Fibroblast of peridontal ligament (primary cell): ENCODE measurements around the gene NRDC.
"Not testable (repeated sequence)": the region's sequence is repeated elsewhere in the genome, so short reads cannot be mapped to it uniquely, and the experiment has no call there.

Source experiments
- DNase-seq: peaks from one replicate; pipeline ENCODE4 v3.0.0-alpha.2; 2010; ENCODE audit errors: extremely low read depth

The NRDC gene

DNA sequence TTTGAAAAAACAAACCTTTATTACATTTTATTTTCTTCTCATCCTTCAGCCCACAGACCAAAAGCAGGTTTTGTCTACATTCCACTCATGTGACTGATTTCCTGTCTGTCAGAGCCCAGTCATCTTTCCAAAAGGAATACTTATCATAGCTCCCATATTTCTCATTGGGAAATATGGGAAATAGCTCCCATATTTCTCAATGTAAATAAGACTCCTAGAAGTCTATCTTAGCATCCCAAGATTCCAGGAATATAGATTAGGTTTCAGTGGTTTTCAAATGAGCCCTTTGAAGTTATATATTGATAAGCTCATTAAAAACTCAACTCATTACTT lies 19.1 kb upstream of the NRDC start:
- DNase-seq: peak; percentile 89

- not testable (repeated sequence) for DNase-seq
Observed at GRCh38 chr1:51894748-51895147, 16.2 kb upstream of the NRDC start.

GRCh38 chr1:51878308-51878615 lies 265 bp downstream of the NRDC start:
- no peak for DNase-seq

DNA sequence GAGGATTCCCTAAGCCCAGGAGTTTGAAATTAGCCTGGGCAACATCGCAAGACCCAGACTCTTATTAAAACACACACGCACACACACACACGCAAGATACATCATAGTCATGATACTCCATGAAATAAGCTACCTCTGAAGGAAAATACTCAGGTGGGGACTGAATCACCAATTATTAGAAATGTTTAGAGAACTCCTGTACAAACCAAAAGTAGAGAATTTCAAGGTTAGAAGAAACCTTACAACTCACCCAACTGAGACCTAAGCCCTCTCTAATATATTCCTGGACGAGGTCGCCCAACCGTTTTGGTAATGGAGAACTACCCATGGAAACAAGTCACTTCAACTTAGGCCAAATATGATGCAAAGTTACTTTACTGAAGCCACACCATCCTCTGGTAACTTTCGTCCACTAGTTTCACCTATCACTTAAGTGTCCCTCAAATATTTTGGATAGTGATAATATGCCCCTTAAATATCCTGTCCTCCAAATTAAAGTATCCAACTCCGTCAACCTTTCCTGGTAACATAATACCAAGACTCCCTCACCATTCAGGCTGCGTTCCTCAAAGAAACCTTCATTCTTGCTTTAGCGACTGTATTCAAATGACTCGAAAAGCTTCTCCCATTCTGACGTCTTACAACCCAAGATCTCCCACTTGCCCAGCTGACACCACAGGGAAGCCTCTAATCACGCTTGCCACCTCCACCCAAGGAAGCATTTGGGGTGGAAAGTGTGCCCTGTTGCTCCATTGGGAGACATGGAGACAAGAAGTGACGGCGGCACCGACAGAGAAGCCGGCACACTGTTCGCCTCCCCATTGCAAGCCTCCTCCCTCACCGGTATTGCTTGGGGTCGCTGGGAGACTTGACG lies 856 bp downstream of the NRDC start:
- DNase-seq: peak; percentile 53

DNA sequence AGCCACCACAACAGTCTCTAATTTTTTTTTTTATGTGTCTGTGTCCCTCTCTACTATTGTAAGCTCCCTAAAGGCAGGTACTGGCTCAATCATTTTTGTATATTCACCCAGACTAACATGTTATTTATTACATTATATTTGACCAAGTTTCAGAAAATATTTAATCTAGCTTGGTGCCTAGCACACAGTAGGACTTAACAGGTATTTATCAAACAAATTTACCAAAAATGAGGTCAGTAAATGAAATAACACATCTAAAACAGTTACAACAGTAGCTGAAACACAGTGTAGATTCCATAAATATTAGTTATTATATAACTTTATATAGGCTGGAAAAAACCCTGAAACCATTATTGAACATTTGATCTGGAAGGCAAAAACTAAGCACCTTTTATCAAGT lies 2.7 kb downstream of the NRDC start:
- DNase-seq: no peak

DNA sequence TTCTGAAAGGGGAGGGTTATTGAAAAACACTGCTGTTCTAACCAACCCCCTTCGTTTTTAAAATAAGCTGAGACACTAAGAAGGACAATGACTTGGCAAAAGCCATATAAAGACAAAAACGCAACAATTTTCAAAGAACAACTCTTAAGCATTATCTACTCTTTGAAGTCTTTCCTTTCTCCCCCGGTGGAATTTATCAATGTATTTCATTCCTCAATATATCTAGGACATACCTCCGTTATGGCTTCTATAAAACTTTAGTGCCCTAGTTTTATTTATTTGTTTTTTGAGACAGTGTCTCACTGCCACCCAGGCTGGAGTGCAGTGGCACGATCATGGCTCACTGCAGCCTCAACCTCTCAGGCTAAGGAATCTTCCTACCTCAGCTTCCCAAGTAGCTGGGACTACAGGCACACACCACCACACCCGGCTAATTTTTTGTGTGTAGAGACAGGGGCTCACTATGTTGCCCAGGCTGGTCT lies 3.2 kb downstream of the NRDC start:
- DNase-seq: no peak

DNA sequence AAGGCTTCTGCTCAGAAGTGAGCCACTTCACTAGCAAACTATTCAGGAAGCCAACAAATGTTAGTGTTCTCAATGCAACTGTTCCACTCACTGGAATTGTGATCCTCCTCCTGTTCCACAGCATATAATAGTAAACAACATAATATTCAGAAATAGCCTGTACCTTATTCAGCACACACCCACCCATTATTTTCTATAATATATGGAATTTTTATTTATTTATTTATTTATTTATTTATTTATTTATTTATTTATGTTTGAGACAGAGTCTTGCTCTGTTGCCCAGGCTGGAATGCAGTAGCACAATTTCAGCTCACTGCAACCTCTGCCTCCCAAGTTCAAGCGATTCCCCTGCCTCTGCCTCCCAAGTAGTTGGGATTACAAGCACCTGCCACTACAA lies 5.3 kb downstream of the NRDC start:
- not testable (repeated sequence) for DNase-seq

- DNase-seq: no peak
Observed at GRCh38 chr1:51871351-51871975, 7.1 kb downstream of the NRDC start.

- no peak for DNase-seq
Observed at GRCh38 chr1:51870603-51871350, 7.8 kb downstream of the NRDC start.

DNA sequence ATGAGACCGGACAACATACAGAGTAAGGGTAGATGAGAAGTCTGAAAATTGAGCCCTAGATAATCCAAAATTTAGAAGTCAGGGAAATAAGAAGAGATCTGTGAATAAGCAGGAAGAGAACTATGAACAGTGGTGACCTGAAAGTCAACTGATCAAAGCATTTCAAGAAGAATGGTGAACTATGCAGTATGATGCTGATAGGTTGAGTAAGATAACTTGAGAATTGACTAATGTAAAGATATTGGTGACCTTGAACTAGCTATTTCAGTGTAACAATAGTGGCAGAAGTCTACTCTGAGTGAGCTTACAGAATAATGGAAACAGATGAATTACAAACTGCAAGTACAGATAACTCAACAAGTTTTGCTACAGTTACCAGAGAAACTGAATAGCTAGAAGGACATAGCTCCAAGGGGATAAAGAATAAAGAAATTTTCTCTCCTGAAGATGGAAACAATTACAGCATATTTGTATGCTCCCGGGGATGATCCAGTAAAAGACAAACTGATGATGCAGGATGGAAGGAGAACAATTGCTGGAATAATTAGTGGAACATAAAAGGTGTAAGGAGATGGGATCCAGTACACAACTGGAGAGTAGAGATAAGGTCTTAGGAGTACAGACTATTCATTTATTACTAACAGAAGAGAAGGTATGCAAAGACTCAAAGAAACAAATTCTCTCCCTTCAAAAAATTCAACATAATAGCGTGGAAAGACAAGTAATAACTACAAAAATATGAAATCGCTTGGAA lies 10.9 kb downstream of the NRDC start:
- no peak for DNase-seq

DNA sequence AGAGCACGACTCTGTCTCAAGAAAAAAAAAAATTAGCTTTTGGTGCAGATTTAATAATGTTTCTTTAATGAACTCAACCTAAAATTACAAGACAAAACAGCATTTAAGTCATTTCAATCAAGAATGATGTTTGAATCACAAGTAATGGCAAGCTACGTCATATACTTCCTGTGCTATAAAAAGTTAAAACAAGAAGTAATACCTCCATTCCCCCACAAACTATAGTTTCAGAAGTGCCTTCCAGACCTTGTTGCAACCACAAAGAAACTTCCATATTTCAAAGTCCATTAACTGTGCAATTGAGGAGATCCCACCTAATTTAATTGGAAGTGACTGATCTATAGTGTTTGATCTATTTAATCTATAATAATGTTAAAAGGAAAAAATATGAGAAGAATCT lies 15.1 kb downstream of the NRDC start:
- DNase-seq: no peak

DNA sequence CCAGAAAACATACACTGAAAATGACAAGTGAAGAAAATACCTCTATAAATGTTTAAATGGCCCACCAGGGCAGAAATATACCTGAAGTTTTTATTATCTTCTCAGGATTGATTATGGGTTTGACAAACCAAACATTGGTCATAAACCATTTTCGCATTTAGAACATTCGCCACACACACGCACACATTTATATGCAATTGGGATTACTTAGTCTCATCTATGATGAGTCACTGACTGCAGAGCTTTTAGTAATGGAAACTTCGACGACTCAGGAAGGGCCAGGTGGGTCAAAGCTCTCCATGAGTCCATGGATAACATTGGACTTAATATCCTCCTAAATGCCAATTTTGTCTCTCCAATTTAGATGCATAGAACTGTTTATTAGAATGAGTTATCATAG lies 16.9 kb downstream of the NRDC start:
- DNase-seq: no peak

- DNase-seq: no peak
Observed at GRCh38 chr1:51859735-51860134, 18.8 kb downstream of the NRDC start.

DNA sequence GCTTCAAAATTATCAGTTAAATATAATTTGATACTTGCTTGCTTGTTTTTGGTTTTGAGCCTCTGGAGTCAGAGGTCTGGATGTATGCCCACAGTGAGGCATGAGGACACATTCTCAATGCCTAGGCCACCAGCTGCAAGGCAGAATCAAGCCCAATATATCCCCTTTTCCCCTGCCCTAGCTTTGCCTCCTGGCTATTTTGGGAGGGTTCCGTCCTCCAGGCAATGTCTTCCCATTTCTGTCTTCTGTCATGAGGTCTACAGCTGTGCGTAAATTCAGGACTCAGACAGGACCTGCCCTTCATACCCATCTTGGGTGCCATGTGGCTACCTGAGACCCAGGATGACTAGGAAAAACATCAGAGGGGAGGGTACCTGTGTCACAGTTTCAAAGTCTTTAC lies 19.2 kb downstream of the NRDC start:
- DNase-seq: no peak

GRCh38 chr1:51858892-51859291 lies 19.6 kb downstream of the NRDC start:
- DNase-seq: no peak

GRCh38 chr1:51856745-51857144 lies 21.8 kb downstream of the NRDC start:
- DNase-seq: no peak

GRCh38 chr1:51855624-51856023 lies 22.9 kb downstream of the NRDC start:
- DNase-seq: no peak

- no peak for DNase-seq
Observed at GRCh38 chr1:51853360-51853759, 25.2 kb downstream of the NRDC start.

GRCh38 chr1:51851882-51852396 lies 26.6 kb downstream of the NRDC start:
- no peak for DNase-seq

DNA sequence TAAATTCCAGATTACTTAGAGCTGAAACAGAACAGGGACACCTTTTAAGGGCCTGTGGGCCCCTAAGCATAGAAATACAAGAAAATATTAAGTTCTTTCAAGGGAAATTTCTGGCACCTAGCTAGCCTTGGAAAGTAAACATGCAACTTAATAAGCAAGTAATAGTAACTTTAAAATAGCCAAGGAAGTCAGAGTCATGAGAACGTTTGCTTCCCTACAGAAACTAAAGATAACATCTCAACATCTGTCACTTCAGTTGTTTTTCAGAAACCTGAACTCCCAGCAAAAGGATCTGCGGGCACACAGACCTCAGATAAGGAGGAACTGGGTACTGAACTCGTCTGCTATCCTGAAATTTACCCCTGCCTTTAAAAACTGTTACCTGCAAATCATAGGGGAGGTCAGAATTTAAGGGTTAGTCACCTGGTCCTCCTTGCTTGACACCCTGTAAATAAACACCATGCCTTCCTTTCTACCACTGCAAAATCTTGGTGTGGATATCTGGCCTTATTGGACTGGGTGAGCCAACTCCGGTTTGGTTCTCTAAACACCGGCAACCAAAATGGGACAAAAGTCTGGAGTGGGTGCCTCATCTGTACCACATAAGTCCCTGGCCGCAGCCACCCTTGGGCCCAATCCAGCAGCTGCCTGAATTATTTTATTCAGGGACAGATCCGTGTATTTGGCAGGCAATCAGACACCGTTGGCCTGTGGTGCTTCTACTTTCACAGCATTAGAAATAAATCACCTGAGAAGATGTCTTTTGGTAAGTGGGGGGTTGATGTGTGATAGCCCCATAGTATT lies 27.9 kb downstream of the NRDC start:
- DNase-seq: no peak

DNA sequence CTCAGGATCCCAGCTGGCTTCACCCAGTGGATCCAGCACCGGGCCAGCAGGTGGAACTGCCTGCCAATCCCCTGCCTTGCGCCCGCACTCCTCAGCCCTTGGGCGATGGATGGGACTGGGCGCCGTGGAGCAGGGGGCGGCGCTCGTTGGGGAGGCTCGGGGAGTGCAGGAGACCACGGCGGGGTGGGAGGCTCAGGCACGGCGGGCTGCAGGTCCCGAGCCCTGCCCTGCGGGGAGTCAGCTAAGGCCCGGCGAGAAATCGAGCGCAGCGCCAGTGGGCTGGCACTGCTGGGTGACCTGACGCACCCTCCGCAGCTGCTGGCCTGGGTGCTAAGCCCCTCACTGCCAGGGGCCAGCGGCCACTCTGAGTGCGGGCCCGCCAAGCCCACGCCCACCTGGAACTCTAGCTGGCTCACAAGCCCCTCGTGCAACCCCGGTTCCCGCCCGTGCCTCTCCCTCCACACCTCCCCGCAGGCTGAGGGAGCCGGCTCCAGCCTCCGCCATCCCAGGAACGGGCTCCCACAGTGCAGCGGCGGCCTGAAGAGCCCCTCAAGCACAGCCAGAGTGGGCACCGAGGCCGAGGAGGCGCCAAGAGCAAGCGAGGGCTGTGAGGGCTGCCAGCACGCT lies 31.1 kb downstream of the NRDC start:
- DNase-seq: no peak
